Measurements from ENCODE around the gene BACE1-AS. TPM values are rescaled to one million over a fixed set of nuclear protein-coding genes. Genes with fewer than 3 reads are reported as not detected.

The BACE1-AS gene
- total RNA-seq, 1 donor from 2014 or later = 19.0 TPM

DNA sequence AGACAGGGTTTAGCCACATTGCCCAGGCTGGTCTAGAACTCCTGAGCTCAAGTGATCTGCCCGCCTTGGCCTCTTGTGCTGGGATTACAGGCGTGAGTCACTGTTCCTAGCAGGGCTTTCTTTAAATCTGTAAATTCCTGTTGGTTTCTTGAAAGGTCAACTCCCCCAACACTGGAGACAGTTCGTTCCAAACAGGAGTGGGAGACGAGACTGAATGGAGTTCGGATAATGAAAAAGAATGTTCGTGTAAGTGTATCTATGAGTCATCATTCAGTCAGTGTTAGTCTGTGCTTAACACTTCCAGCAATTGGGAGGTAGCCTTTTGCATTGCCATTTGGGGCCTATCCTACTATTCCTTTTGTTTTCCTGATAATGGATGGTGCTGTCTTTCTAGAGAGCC is 10.0 kb upstream of the BACE1-AS start:
- no peak for DNase-seq (ENCODE audit: low spot score, unreplicated experiment)
- TF ChIP-seq, protein P1, sequence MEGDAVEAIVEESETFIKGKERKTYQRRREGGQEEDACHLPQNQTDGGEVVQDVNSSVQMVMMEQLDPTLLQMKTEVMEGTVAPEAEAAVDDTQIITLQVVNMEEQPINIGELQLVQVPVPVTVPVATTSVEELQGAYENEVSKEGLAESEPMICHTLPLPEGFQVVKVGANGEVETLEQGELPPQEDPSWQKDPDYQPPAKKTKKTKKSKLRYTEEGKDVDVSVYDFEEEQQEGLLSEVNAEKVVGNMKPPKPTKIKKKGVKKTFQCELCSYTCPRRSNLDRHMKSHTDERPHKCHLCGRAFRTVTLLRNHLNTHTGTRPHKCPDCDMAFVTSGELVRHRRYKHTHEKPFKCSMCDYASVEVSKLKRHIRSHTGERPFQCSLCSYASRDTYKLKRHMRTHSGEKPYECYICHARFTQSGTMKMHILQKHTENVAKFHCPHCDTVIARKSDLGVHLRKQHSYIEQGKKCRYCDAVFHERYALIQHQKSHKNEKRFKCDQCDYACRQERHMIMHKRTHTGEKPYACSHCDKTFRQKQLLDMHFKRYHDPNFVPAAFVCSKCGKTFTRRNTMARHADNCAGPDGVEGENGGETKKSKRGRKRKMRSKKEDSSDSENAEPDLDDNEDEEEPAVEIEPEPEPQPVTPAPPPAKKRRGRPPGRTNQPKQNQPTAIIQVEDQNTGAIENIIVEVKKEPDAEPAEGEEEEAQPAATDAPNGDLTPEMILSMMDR (IDR thresholded peaks at IDR 0.05; ENCODE audit: unreplicated experiment) = no peak
- Mint-ChIP-seq H3K27ac (no peak overlapping the region), H3K4me1 (ENCODE audit: low read depth) (no peaks in the 10 kb centered on the region), H3K27me3 (no peaks in the 10 kb centered on the region), H3K36me3 (ENCODE audit: insufficient read depth) (peaks cover 26% of the 10 kb centered on the region), H3K4me3 (ENCODE audit: low read depth) (no peak overlapping the region), H3K9me3 (ENCODE audit: low read depth) (no peaks in the 10 kb centered on the region)

DNA sequence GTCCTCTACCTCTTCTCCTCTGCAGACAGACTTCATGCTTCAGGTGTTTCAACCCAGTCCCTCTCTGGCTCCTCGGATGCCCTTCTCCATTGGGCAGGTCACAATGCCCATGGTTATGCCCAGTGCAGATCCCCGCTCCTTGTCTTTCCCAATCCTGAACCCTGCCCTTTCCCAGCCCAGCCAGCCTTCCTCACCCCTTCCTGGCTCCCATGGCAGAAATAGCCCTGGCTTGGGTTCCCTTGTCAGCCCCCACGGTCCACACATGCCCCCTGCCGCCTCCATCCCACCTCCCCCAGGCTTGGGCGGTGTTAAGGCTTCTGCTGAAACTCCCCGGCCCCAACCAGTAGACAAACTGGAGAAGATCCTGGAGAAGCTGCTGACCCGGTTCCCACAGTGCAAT is 9.3 kb upstream of the BACE1-AS start:
- no peak for DNase-seq (ENCODE audit: low spot score, unreplicated experiment)
- no peaks in the 10 kb centered on the region for H3K9me3 Mint-ChIP-seq (ENCODE audit: low read depth)
- peak overlapping the region; percentile 33 for H3K27ac Mint-ChIP-seq
- no peak overlapping the region for H3K4me3 Mint-ChIP-seq (ENCODE audit: low read depth)
- no peaks in the 10 kb centered on the region for H3K4me1 Mint-ChIP-seq (ENCODE audit: low read depth)
- peaks cover 29% of the 10 kb centered on the region for H3K36me3 Mint-ChIP-seq (ENCODE audit: insufficient read depth)
- TF ChIP-seq, protein P1 (IDR thresholded peaks at IDR 0.05; ENCODE audit: unreplicated experiment) = no peak
- H3K27me3 Mint-ChIP-seq = no peaks in the 10 kb centered on the region

DNA sequence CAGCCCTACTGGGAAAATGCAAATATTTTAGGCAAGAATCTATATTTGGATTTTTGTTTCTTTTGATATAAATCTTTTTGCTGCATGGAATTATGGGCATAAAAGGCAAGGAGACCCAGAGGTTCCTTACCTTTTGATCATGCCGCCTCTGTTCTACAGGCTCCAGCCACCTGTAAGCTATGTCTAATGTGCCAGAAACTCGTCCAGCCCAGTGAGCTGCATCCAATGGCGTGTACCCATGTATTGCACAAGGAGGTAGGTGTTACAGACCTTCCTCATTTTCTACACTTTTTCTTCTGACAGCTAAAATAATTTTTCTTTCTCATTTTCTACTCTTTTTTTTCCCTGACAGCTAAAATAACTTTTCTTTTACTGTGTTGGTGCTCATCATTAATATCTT is 8.2 kb upstream of the BACE1-AS start:
- Mint-ChIP-seq H3K9me3 (ENCODE audit: low read depth) (no peaks in the 10 kb centered on the region), H3K4me1 (ENCODE audit: low read depth) (no peaks in the 10 kb centered on the region), H3K4me3 (ENCODE audit: low read depth) (no peak overlapping the region), H3K27me3 (no peaks in the 10 kb centered on the region), H3K36me3 (ENCODE audit: insufficient read depth) (peaks cover 30% of the 10 kb centered on the region), H3K27ac (no peak overlapping the region)
- no peak for DNase-seq (ENCODE audit: low spot score, unreplicated experiment)
- TF ChIP-seq, protein P1 (IDR thresholded peaks at IDR 0.05; ENCODE audit: unreplicated experiment) = no peak

DNA sequence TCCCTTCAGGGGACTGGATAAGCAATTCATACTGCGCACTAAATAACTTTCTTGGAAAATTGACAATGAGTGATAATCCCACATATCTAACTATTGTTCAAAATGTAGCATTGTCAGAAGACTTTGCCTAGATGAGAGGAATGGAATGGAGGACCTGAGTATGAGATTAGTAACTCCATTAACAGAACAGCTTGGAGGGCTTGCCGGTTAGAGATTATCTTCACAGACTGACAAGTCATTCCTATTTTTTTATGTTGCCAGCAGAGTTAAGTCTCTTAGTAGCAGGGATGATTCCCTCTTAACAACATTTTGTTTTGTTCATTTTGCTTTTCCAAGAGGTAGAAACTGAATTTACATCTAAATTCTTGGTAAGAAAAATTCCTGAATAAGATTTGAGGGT is 7.1 kb upstream of the BACE1-AS start:
- Mint-ChIP-seq H3K4me1 (ENCODE audit: low read depth) (no peaks in the 10 kb centered on the region), H3K4me3 (ENCODE audit: low read depth) (no peak overlapping the region), H3K36me3 (ENCODE audit: insufficient read depth) (peaks cover 30% of the 10 kb centered on the region), H3K27ac (no peak overlapping the region), H3K27me3 (no peaks in the 10 kb centered on the region), H3K9me3 (ENCODE audit: low read depth) (no peaks in the 10 kb centered on the region)
- no peak for DNase-seq (ENCODE audit: low spot score, unreplicated experiment)
- TF ChIP-seq, protein P1 (IDR thresholded peaks at IDR 0.05; ENCODE audit: unreplicated experiment) = no peak

DNA sequence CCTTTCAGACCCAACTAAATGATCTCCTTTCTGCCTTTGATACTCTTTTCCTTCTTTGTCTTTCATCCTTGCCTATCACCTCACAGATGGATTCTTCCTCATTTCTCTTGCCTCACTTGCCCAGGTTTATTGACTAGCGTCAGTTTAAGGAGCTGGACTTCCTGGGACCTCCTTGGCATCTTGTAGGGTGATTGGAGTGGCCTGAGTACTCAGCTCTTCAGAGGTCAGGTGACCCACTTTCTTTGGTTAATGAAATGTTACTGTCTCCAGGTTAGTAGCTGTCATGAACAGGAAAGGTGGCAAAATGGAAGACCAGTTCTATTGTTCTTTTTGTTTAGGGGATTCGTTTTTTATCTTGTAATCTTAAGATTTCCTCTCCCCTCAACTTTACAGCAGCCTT is 4.6 kb upstream of the BACE1-AS start:
- no peak for DNase-seq (ENCODE audit: low spot score, unreplicated experiment)
- TF ChIP-seq, protein P1 (IDR thresholded peaks at IDR 0.05; ENCODE audit: unreplicated experiment) = no peak
- H3K9me3 Mint-ChIP-seq (ENCODE audit: low read depth) = no peaks in the 10 kb centered on the region
- peak overlapping the region; percentile 15 for H3K27ac Mint-ChIP-seq
- H3K4me3 Mint-ChIP-seq (ENCODE audit: low read depth) = no peak overlapping the region
- peaks cover 41% of the 10 kb centered on the region for H3K36me3 Mint-ChIP-seq (ENCODE audit: insufficient read depth)
- H3K27me3 Mint-ChIP-seq = no peaks in the 10 kb centered on the region
- H3K4me1 Mint-ChIP-seq (ENCODE audit: low read depth) = no peaks in the 10 kb centered on the region

Data from progenitor cell of endocrine pancreas (in vitro differentiated cells).